Activated CD4-positive, CD25-positive, alpha-beta regulatory T cell treated with anti-CD3 and anti-CD28 coated beads, Interleukin-2, amount 50 U/mL, for 24 hours (primary cell): ENCODE data around the gene CARD11.

Experiments used
- ATAC-seq, 2 donors: fragments of 150-1000 bp; cut with Tn5 transposase; one replicate each; pipeline ENCODE4 v1.10.0; 2021; ENCODE audit warnings: mild to moderate bottlenecking in 1 of 2, moderate library complexity in 1 of 2

Gene CARD11

GRCh38 chr7:2937701-2938513, 105.8 kb downstream of the CARD11 start:
- ATAC-seq = no peak

- no peak for ATAC-seq
Observed at GRCh38 chr7:2936891-2937580, 106.6 kb downstream of the CARD11 start.

GRCh38 chr7:2936301-2936700, 107.4 kb downstream of the CARD11 start:
- ATAC-seq = no peak

GRCh38 chr7:2934984-2935740, 108.5 kb downstream of the CARD11 start:
- no peak for ATAC-seq

GRCh38 chr7:2934211-2934731, 109.4 kb downstream of the CARD11 start:
- peak; percentile 85 to 89 for ATAC-seq

- no peak for ATAC-seq
Observed at GRCh38 chr7:2932402-2933251, 111.0 kb downstream of the CARD11 start.

- ATAC-seq = no peak
Observed at GRCh38 chr7:2931034-2931415, 112.6 kb downstream of the CARD11 start.

GRCh38 chr7:2930310-2931033, 113.2 kb downstream of the CARD11 start:
- no peak for ATAC-seq

- no peak for ATAC-seq
Observed at GRCh38 chr7:2929321-2930201, 114.1 kb downstream of the CARD11 start.

- no peak for ATAC-seq
Observed at GRCh38 chr7:2928613-2929311, 114.9 kb downstream of the CARD11 start.

GRCh38 chr7:2928256-2928612, 115.4 kb downstream of the CARD11 start:
- no peak for ATAC-seq

GRCh38 chr7:2927592-2927991, 116.1 kb downstream of the CARD11 start:
- ATAC-seq = no peak

- ATAC-seq = no peak
Observed at GRCh38 chr7:2926896-2927405, 116.7 kb downstream of the CARD11 start.

GRCh38 chr7:2926120-2926895, 117.4 kb downstream of the CARD11 start:
- no peak for ATAC-seq

GRCh38 chr7:2924866-2925840, 118.5 kb downstream of the CARD11 start:
- ATAC-seq = no peak

- ATAC-seq = no peak
Observed at GRCh38 chr7:2923886-2924574, 119.6 kb downstream of the CARD11 start.

GRCh38 chr7:2923291-2923781, 120.3 kb downstream of the CARD11 start:
- no peak for ATAC-seq
